HUES64 (cell line): ENCODE results near the gene MAPK14.
"Not testable (repeated sequence)": the region's sequence is repeated elsewhere in the genome, so short reads cannot be mapped to it uniquely, and the experiment has no call there.

Experiments used
- H3K27ac ChIP-seq: 2 replicates; pipeline ENCODE4 v1.7.0; 2013; ENCODE audit warnings: low read depth, low read length, inconsistent platforms
- H3K27me3 ChIP-seq: 2 replicates; pipeline ENCODE4 v1.6.1; 2013; ENCODE audit warnings: mild to moderate bottlenecking, low read length; ENCODE audit not compliant: insufficient read depth
- H3K36me3 ChIP-seq: 2 replicates; pipeline ENCODE4 v1.6.1; 2013; ENCODE audit warnings: mild to moderate bottlenecking, low read length; ENCODE audit not compliant: insufficient read depth
- H3K4me1 ChIP-seq: 2 replicates; pipeline ENCODE4 v1.6.1; 2013; ENCODE audit warnings: mild to moderate bottlenecking, low read length, moderate library complexity; ENCODE audit not compliant: insufficient read depth
- H3K4me3 ChIP-seq: 2 replicates; pipeline ENCODE4 v1.5.1; 2013; ENCODE audit warnings: mild to moderate bottlenecking, low read length, moderate library complexity
- H3K9ac ChIP-seq: 2 replicates; pipeline ENCODE4 v1.6.1; 2013; ENCODE audit warnings: mild to moderate bottlenecking, low read depth, low read length
- H3K9me3 ChIP-seq: 2 replicates; pipeline ENCODE4 v1.6.1; 2013; ENCODE audit warnings: low read depth, low read length; ENCODE audit not compliant: insufficient read depth
- WGBS: fragments of 150-250, 120-280 bp; methylation state at CpG from one replicate; pipeline ENCODE4 v1.1.7; 2013; ENCODE audit warnings: missing lambda C conversion rate; 5-methylcytosine and 5-hydroxymethylcytosine counted together

Gene MAPK14

GRCh38 chr6:36123270-36124139 is 95.9 kb downstream of the MAPK14 start:
- Histone ChIP-seq H3K27me3 (no peaks in the 10 kb centered on the region), H3K36me3 (no peaks in the 10 kb centered on the region), H3K9ac (no peak overlapping the region), H3K9me3 (no peaks in the 10 kb centered on the region), H3K4me1 (peaks cover 7% of the 10 kb centered on the region; the same call in 1 of the 2 replicates), H3K27ac (no peak overlapping the region), H3K4me3 (no peak overlapping the region)
- WGBS = 65% methylated on average over 8 of the region's 10 CpGs

DNA sequence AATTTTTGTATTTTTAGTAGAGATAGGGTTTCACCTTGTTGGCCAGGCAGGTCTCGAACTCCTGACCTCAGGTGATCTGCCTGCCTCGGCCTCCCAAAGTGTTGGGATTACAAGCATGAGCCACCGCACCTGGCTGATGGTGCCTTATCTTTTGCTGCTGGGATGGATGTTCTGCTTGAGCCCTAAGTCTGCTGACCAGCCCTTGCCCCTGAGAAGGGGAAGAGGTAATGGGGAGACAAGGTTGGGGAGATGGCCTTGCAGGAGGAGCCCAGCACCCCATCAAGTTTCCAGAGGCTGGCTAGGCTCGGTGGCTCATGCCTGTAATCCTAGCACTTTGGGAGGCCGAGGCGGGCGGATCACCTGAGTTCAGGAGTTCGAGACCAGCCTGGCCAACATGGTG is 96.7 kb downstream of the MAPK14 start:
- not testable (repeated sequence) for H3K4me3 ChIP-seq, H3K27ac ChIP-seq, H3K9me3 ChIP-seq, H3K27me3 ChIP-seq, H3K36me3 ChIP-seq, H3K9ac ChIP-seq, H3K4me1 ChIP-seq
- WGBS = 95% methylated on average over 8 of the region's 8 CpGs

DNA sequence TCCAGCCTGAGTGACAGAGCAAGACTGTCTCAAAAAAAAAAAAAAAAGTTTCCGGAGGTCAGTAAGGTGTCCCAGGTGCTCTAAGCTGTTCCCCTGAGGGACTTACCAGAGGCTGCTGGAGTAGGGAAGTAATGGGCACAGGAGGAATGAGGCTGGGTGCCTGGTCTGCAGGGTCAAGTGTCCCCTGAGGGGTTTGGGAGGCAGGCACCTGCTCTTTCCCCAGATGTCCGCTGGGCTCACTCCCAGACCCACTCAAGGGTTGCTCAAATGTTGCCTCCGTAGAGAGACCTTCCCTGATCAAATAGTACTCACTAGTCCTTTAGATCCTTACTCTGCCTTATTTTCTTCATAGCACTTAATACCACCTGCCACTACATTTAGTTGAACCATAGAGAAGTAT is 97.3 kb downstream of the MAPK14 start:
- peaks cover 8% of the 10 kb centered on the region; the same call in 1 of the 2 replicates for H3K27me3 ChIP-seq
- no peak overlapping the region for H3K27ac ChIP-seq
- H3K9ac ChIP-seq = no peak overlapping the region
- H3K4me1 ChIP-seq = peaks cover 7% of the 10 kb centered on the region; the same call in 1 of the 2 replicates
- no peaks in the 10 kb centered on the region for H3K36me3 ChIP-seq
- H3K9me3 ChIP-seq = no peaks in the 10 kb centered on the region
- WGBS = 88% methylated on average over 3 of the region's 3 CpGs
- no peak overlapping the region for H3K4me3 ChIP-seq

DNA sequence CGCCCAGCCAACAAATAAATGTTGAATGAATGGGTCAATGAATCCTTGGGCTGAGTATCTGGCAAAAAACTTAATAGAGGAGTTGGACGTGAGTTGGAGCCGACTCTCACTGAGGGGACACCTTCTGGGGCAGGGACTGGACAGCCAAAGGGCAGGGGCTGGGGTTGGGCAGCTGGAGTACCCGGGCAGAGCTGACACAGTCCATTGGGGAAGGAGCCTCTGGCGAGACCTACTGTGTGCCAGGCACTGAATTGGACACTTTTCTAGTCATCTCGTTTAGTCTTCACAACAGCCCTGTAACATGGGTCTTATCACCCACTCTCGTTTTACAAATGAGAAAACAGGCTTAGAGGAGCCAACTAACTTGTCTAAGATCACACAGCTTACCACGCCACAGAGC is 98.0 kb downstream of the MAPK14 start:
- H3K27me3 ChIP-seq = peaks cover 14% of the 10 kb centered on the region; the same call in 1 of the 2 replicates
- 92% methylated on average over 8 of the region's 8 CpGs for WGBS
- H3K4me3 ChIP-seq = no peak overlapping the region
- H3K9ac ChIP-seq = no peak overlapping the region
- H3K4me1 ChIP-seq = peaks cover 5% of the 10 kb centered on the region; the same call in 1 of the 2 replicates
- H3K36me3 ChIP-seq = no peaks in the 10 kb centered on the region
- H3K27ac ChIP-seq = no peak overlapping the region
- H3K9me3 ChIP-seq = no peaks in the 10 kb centered on the region

- Histone ChIP-seq H3K4me3 (no peak overlapping the region), H3K4me1 (peaks cover 4% of the 10 kb centered on the region; the same call in 1 of the 2 replicates), H3K9me3 (no peaks in the 10 kb centered on the region), H3K9ac (no peak overlapping the region), H3K36me3 (no peaks in the 10 kb centered on the region), H3K27ac (no peak overlapping the region), H3K27me3 (peaks cover 19% of the 10 kb centered on the region; the same call in 1 of the 2 replicates)
- WGBS = 93% methylated on average over 2 of the region's 2 CpGs
Measured at GRCh38 chr6:36126121-36126520, 98.5 kb downstream of the MAPK14 start.

DNA sequence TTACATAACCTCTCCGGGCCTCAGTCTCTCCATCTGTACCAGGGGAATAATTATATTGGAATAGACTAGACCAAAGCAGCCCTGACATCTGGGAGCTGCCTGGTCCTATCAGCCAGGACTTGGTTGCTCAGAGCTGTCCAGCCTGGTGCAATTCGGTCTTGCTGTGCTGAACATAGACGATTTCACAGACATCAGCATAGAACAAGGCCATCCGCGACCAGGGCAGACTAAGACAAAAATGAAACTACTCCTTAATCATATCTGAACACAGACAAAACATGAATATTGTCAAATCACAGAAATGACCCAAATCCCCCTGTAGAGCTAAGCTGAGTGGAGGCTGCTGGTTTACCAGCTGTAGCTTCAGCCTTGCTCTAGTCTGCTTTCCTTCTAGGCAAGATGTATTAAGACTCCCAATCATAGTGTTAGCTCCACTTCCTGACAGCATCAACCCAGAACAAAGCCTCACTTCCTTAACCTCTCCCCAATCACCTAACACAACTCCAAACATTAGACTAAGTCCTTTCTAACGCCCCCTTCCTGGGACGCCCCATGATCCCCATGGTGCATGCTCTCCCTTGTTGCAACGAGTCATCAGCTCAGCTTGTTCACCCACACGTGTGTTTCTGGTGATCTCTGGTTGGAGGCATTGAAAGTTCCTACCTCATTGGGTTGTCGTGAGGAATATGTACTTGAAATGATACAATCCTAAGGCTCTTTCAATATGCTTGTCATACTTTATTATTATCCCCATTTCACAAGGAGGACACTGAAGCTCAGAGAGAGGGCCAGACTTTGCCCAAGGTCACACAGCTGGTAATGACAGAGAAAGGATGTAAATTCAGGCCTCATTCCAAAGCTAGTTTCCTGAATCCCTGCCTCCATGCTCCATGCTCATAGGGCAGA is 99.2 kb downstream of the MAPK14 start:
- 82% methylated on average over 9 of the region's 10 CpGs for WGBS
- Histone ChIP-seq H3K27ac (no peak overlapping the region), H3K4me3 (no peak overlapping the region)

DNA sequence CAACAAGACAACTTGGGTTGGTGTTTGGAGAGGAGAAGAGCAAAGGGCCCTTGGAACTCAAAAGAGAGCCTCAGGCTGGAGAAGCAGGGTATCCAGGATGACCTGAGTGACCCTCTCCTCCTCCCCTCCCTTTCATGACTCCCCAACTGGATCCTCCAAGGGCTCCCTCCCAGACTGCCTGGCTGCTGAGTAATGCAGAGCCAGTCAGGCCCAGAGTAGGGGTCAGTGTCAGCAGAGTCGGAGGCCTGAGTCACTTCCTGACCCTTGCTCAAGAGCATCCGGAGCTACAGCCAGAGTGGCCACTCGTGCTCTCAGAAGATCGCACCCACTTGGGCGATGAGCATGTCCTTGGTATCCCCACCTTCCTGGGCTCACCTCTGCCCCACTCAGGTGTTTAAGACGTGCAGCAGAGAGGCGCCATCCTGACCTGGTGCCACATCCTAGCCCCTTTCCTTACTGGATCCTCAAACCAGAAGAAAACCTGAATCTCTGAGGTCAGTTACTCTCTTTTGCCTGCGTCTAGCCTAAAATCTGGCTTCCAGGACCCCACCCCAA is 99.9 kb downstream of the MAPK14 start:
- Histone ChIP-seq H3K4me3 (no peak overlapping the region), H3K27ac (no peak overlapping the region), H3K36me3 (no peaks in the 10 kb centered on the region), H3K4me1 (peaks cover 17% of the 10 kb centered on the region), H3K9ac (no peak overlapping the region), H3K9me3 (no peaks in the 10 kb centered on the region), H3K27me3 (peaks cover 24% of the 10 kb centered on the region; the same call in 1 of the 2 replicates)
- 87% methylated on average over 8 of the region's 8 CpGs for WGBS

More for the DNA sequence above, 99.2 kb downstream of the MAPK14 start:
- Histone ChIP-seq H3K36me3 (no peaks in the 10 kb centered on the region), H3K9me3 (no peaks in the 10 kb centered on the region), H3K9ac (no peak overlapping the region), H3K27me3 (peaks cover 24% of the 10 kb centered on the region; the same call in 1 of the 2 replicates), H3K4me1 (peaks cover 11% of the 10 kb centered on the region)

DNA sequence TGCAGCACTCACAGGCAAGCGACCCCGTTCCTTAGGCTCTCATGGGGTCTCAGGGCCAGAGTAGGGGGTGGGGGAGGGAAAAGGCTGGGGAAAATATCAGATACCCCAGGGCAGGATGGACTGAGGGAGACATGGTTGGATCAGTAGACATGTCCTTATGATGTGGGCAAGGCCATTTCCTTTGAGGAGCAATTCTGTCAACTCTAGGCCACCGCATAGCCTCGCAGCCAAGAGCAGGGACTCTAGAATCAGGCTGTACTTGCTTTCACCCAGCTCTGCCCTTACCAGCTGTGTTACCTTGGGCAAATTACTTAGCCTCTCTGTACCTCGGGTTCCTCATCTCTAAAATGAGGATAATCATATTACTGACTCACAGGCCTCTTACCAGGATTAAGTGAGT is 100.5 kb downstream of the MAPK14 start:
- no peaks in the 10 kb centered on the region for H3K36me3 ChIP-seq
- peaks cover 17% of the 10 kb centered on the region for H3K4me1 ChIP-seq
- H3K9ac ChIP-seq = no peak overlapping the region
- 92% methylated on average over 5 of the region's 5 CpGs for WGBS
- no peak overlapping the region for H3K4me3 ChIP-seq
- H3K27ac ChIP-seq = no peak overlapping the region
- no peaks in the 10 kb centered on the region for H3K9me3 ChIP-seq
- H3K27me3 ChIP-seq = peaks cover 24% of the 10 kb centered on the region; the same call in 1 of the 2 replicates

- 93% methylated on average over 3 of the region's 3 CpGs for WGBS
- Histone ChIP-seq H3K4me1 (peaks cover 17% of the 10 kb centered on the region), H3K9ac (no peak overlapping the region), H3K27me3 (peaks cover 24% of the 10 kb centered on the region; the same call in 1 of the 2 replicates), H3K9me3 (no peaks in the 10 kb centered on the region), H3K36me3 (no peaks in the 10 kb centered on the region), H3K27ac (no peak overlapping the region), H3K4me3 (no peak overlapping the region)
Measured at GRCh38 chr6:36128793-36129192, 101.2 kb downstream of the MAPK14 start.

DNA sequence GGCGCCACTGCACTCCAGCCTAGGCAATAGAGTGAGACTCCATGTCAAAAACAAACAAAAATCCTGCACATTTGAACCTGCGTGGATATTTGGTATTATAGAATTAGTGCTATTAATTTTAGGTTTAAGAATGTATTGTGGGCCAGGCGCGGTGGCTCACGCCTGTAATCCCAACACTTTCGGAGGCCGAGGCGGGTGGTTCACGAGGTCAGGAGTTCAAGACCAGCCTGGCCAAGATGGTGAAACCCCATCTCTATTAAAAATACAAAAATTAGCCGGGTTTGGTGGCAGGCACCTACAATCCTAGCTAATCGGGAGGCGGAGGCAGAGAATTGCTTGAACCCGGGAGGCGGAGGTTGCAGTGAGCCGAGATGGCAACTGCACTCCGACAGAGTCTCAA is 101.7 kb downstream of the MAPK14 start:
- H3K36me3 ChIP-seq, H3K27ac ChIP-seq, H3K4me3 ChIP-seq, H3K9ac ChIP-seq, H3K9me3 ChIP-seq: not testable (repeated sequence)
- 93% methylated on average over 14 of the region's 16 CpGs for WGBS
- Histone ChIP-seq H3K4me1 (peaks cover 17% of the 10 kb centered on the region), H3K27me3 (peaks cover 24% of the 10 kb centered on the region; the same call in 1 of the 2 replicates)
